DLD1 (cell line): Measurements from ENCODE around the gene SLC44A2.

Experiments used
- in situ Hi-C: cut with HindIII; loops from 2 replicates; pipeline ENCODE4 v1.10.0; 2017; ENCODE audit warnings: low sequenced_read_pairs

Gene SLC44A2

DNA sequence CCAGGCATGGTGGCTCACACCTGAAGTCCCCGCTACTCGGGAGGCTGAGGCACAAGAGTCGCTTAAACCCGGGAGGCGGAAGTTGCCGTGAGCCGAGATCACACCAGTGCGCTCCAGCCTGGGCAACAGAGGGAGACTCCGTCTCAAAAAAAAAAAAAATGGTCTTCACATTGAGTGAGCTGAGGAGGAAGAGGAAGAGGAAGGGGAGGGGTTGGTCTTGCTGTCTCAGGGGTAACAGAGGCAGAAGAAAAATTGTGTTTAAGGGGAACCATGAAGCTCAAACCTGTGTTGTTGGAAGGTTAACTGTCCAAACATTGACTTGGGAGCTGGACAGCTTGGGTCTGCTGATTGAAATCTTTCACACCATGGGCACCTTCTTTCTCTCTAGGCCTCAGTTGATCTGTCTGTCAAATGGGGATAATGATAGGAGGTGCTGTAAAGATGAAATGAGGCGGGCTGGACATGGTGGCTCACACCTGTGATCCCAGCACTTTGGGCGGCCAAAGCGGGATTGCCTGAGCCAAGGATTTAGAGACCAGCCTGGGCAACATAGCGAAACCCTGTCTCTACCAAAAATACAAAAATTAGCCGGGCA is 9.8 kb upstream of the SLC44A2 start:
- in situ Hi-C loops = no loop called here

DNA sequence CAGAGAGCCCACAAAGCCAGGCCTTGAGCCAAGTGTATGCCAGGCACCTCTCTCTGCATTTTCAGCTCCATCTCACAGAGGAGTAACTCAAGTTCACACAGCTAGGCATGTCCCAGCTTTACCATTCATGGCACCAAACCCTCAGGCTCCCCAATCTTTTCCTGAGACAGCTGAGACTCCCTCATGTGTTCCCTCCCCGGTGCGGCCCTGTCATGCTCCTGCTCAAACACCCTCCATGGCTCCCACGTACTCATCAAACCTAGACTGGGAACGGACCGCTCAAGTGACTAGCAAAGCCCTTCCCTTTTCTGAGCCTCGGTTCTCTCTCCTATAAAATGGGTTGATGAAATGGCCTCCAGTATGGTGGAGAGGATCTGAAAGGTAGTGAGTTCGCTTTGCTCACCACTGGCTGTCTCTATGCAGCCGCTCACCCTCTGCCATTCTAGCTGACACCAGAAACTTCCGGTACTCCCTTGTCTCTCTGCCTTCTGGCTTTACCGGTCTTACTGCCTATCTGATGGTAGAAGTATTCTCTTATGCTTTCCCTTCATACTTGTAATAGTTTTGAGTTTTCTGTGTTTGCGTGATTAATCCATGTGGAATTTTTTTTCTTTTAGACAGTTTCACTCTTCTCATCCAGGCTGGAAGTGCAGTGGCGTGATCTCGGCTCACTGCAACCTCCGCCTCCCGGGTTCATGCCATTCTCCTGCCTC is 7.8 kb upstream of the SLC44A2 start:
- in situ Hi-C loops = no loop called here

DNA sequence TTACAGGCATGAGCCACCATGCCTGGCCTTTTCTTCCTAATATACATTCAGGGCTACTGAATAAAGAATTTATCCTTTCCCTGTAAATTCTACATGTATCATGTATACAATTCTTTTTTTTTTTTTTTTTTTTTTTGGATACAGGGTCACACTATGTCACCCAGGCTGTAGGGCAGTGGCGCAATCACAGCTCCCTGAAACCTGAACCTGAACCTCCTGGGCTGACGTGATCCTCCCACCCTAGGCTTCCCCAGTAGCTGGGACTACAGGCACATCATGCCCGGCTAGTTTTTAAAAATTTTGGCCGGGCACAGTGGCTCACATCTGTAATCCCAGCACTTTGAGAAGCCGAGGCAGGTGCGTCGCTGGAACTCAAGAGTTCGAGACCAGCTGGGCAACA is 6.5 kb upstream of the SLC44A2 start:
- in situ Hi-C loops = no loop called here

DNA sequence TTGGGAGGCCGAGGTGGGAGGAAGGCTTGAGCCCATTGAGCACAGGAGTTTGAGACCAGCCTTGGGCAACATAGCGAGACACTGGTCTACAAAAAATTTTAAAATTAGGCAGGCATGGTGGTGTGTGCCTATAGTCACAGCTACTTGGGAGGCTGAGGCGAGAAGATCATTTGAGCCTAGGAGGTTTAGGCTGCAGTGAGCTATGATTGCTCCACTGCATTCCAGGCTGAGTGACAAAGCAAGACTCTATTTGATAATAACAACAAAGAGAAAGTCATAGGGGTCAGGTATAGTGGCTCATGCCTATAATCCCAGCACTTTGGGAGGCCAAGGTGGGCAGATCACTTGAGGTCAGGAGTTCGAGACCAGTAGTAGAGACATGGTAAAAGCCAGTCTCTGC is 4.6 kb upstream of the SLC44A2 start:
- in situ Hi-C loops = no loop called here

DNA sequence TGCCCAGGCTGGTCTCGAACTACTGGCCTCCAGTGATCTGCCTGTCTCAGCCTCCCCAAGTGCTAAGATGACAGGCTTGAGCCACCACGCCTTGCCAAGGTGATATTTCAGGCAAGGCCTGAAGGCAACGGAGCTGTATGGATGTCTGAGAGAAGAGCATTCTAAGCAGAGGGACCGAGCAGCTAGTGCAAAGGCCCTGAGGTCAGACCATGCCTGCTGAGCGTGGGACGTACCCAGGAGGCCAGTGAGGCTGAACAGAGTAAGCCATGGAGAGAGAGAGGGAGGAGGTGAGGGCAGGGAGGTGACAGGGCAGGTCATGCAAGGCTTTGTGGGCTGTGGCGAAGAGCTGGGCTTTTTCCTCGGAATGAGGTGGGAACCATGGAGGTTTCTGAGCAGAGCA is 3.4 kb upstream of the SLC44A2 start:
- in situ Hi-C loops = no loop called here

DNA sequence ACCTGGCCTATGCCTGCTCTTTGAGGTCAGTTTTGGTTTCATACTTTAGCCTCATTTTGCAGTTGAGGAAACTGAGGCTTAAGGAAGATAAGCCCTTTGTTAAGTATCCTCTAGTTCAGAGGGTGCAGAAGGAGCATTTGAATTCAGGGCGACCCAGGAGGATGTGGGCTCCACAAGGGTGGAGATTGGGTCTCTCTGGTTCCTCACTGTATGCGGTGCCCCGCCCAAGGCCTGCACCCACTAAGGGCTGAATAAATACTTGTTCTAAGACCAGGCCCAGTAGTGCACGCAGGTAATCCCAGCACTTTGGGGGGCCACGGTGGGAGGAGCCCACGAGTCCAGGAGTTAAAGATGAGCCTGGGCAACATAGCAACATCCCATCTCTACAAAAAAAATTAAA is 768 bp upstream of the SLC44A2 start:
- in situ Hi-C loops = no loop called here

DNA sequence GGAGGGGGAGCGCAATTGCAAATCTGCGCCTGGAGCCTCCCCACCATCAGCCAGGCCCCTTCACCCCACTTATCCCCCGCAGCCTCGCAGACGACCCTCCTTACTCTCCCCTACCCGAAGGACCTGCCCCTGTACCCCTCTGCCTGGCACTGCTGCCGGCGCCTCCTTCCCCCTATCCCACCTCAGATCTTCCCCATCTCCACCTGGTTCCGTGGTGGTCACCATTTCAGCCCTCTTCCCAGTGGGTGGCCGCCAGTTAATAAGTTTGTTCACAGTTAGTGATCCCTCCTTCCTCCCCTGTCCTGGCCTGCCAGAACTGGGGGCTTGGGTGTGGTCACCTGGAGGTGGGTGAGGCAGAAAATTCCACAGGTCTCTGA is 397 bp downstream of the SLC44A2 start:
- in situ Hi-C loops = no loop called here

- in situ Hi-C loops = no loop called here
Observed at GRCh38 chr19:10631874-10632273, 6.5 kb downstream of the SLC44A2 start.

GRCh38 chr19:10634430-10634829 is 9.1 kb downstream of the SLC44A2 start:
- in situ Hi-C loops = no loop called here

DNA sequence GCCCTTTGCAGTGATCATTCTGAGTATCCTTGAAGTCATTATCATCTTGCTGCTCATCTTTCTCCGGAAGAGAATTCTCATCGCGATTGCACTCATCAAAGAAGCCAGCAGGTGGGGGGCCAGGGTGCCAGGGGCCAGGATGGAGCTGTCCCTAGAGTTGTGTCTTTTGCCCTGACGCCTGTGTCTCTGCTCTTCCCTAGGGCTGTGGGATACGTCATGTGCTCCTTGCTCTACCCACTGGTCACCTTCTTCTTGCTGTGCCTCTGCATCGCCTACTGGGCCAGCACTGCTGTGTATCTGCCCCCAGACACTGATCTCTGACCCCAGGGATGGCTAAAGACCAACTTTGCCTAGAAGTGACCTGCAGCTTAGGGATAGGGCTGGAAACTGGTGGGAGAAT is 9.6 kb downstream of the SLC44A2 start:
- in situ Hi-C loops = no loop called here

- in situ Hi-C loops = no loop called here
Observed at GRCh38 chr19:10636304-10636972, 11.1 kb downstream of the SLC44A2 start.

DNA sequence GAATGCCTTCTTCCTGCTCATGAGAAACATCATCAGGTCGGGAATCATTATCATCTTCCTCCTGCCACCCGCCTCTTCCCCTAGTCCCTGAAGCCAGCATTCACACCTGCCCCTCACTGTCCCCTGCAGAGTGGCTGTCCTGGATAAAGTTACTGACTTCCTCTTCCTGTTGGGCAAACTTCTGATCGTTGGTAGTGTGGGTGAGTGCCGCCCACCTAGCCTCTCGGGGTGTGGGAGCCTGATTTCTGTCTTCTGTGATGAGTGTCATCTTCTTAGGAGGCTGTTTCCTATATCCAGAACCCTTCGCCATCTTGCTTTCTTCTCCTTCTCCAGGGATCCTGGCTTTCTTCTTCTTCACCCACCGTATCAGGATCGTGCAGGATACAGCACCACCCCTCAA is 12.5 kb downstream of the SLC44A2 start:
- in situ Hi-C loops = no loop called here

GRCh38 chr19:10639836-10640235 is 14.5 kb downstream of the SLC44A2 start:
- in situ Hi-C loops = no loop called here

GRCh38 chr19:10640361-10640760 is 15.0 kb downstream of the SLC44A2 start:
- in situ Hi-C loops = no loop called here

- in situ Hi-C loops = no loop called here
Observed at GRCh38 chr19:10641248-10641647, 15.9 kb downstream of the SLC44A2 start.

- in situ Hi-C loops = no loop called here
Observed at GRCh38 chr19:10642473-10643171, 17.3 kb downstream of the SLC44A2 start.

- in situ Hi-C loops = no loop called here
Observed at GRCh38 chr19:10643172-10643967, 18.0 kb downstream of the SLC44A2 start.

DNA sequence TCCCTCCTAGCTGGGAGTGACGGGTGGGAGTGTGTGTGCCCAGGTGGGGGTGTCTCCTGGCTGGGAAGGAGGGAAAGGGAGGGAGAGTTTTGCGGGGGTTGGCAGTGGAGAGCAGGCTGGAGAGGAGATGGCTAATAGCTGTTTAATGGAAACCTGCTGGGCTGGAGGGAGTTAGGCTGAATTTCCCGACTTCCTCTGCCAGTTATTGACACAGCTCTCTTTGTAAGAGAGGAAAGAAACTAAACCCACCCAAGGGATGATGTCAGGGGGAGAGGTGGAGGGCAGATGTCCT is 18.6 kb downstream of the SLC44A2 start:
- in situ Hi-C loops = no loop called here

DNA sequence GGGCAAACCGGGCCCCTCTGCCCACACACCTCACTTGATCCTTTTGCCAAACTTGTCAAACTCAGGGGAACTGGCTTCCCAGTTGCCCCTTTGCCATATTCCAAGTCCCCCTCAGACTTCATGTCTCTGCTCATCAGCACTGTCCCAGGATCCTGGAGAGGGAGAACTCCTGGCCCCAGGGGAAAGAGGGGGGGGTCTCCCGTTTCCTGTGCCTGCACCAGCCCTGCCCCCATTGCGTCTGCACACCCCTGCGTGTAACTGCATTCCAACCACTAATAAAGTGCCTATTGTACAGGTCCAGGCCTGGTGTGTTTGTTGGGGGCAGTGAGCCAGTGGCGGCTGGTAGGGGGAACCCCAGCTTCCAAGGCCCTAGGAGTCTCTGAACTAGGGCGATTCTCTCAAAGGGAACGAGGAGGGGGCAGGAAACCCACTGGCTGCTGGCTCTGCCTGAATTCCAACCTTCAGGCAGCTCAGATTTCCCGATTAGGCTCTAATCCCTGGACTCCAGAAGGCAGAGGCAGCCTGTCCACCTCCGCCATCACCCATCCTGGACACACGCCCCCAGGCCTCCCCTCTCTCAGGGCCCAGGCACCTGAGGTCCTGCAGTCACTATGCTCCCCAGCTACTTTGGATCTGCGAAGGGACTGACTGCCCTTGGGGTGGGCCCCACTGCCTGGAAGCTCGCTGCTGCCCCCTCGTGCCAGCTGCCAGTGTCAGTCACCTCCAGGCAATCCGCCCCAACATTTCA is 19.1 kb downstream of the SLC44A2 start:
- in situ Hi-C loops = no loop called here

GRCh38 chr19:10646456-10647159 is 21.3 kb downstream of the SLC44A2 start:
- in situ Hi-C loops = no loop called here
